Subcutaneous adipose tissue (tissue), 4 donors: ENCODE results near the gene TPST1. TPM values are rescaled to one million over a fixed set of nuclear protein-coding genes. Genes with fewer than 3 reads are reported as not detected.

Experiments
- CTCF ChIP-seq: fragments of 450-650 bp; IDR thresholded peaks from one replicate; pipeline ENCODE4 v1.5.1; 2016; ENCODE audit warnings: low read depth, mild to moderate bottlenecking, control low read depth, antibody characterized with exemption, moderate library complexity
- total RNA-seq, 4 donors: library from RNA; depleted of rRNA; stranded (reverse); fragments of >200 nt; gene quantifications; one replicate each; pipeline ENCODE4 v1.1.0, GENCODE V29; 2016

Gene TPST1
- 10 to 100 TPM; 20.7 to 41.3 (median 22.6) TPM for total RNA-seq

- TF ChIP-seq CTCF: no peak
Measured at GRCh38 chr7:66204822-66205740, at the start of gene TPST1. TPST1 (plus strand) TSS chr7:66205334; CDS start chr7:66240426, 35,092 bp downstream.

GRCh38 chr7:66157060-66157459 is 48.1 kb upstream of the TPST1 start:
- no peak for TF ChIP-seq CTCF

- TF ChIP-seq CTCF: no peak
Measured at GRCh38 chr7:66162622-66163021, 42.5 kb upstream of the TPST1 start.

- TF ChIP-seq CTCF: no peak
Measured at GRCh38 chr7:66163186-66163610, 41.9 kb upstream of the TPST1 start.

- TF ChIP-seq CTCF: no peak
Measured at GRCh38 chr7:66164356-66164755, 40.8 kb upstream of the TPST1 start.

GRCh38 chr7:66167773-66168387 is 37.3 kb upstream of the TPST1 start:
- no peak for TF ChIP-seq CTCF

- no peak for TF ChIP-seq CTCF
Measured at GRCh38 chr7:66169616-66170015, 35.5 kb upstream of the TPST1 start.
